ENCODE data around the gene SNX27. TPM values are rescaled to one million over a fixed set of nuclear protein-coding genes. Genes with fewer than 3 reads are reported as not detected.

SNX27 gene
- polyA plus RNA-seq, 2 donors: 3.9 to 5.1 TPM

GRCh38 chr1:151714820-151715725 is 103.2 kb downstream of the SNX27 start:
- Histone ChIP-seq H3K27me3 (ENCODE audit: control insufficient read depth in 1 of 2, insufficient read depth in 2 of 2, low read length in 2 of 2) (peaks cover 0 to 7% of the 10 kb centered on the region in 2 donors), H3K9me3 (ENCODE audit: control insufficient read depth in 2 of 2, insufficient read depth in 1 of 2, low read depth in 1 of 2, low read length in 1 of 2) (no peaks in the 10 kb centered on the region), H3K4me3 (ENCODE audit: low read depth in 1 of 2, low read length in 2 of 2) (no peak overlapping the region), H3K36me3 (ENCODE audit: control insufficient read depth in 2 of 2, insufficient read depth in 2 of 2, low read length in 1 of 2) (no peaks in the 10 kb centered on the region), H3K27ac (ENCODE audit: low read depth in 2 of 2, low read length in 1 of 2) (no peak overlapping the region), H3K4me1 (ENCODE audit: control insufficient read depth in 2 of 2, insufficient read depth in 2 of 2, low read length in 1 of 2) (peaks cover 6% of the 10 kb centered on the region in 2 donors)
- 70 to 75% methylated on average over 10 of the region's 10 CpGs for WGBS, 2 donors

- WGBS, 2 donors: 49 to 50% methylated on average over 17 of the region's 17 CpGs
- Histone ChIP-seq H3K27me3 (ENCODE audit: control insufficient read depth in 1 of 2, insufficient read depth in 2 of 2, low read length in 2 of 2) (peaks cover 0 to 7% of the 10 kb centered on the region in 2 donors), H3K9me3 (ENCODE audit: control insufficient read depth in 2 of 2, insufficient read depth in 1 of 2, low read depth in 1 of 2, low read length in 1 of 2) (no peaks in the 10 kb centered on the region), H3K4me3 (ENCODE audit: low read depth in 1 of 2, low read length in 2 of 2) (no peak overlapping the region), H3K4me1 (ENCODE audit: control insufficient read depth in 2 of 2, insufficient read depth in 2 of 2, low read length in 1 of 2) (peaks cover 6% of the 10 kb centered on the region in 2 donors), H3K36me3 (ENCODE audit: control insufficient read depth in 2 of 2, insufficient read depth in 2 of 2, low read length in 1 of 2) (no peaks in the 10 kb centered on the region), H3K27ac (ENCODE audit: low read depth in 2 of 2, low read length in 1 of 2) (no peak overlapping the region)
Observed at GRCh38 chr1:151715726-151716404, 104.0 kb downstream of the SNX27 start.

- Histone ChIP-seq H3K4me3 (ENCODE audit: low read depth in 1 of 2, low read length in 2 of 2) (no peak overlapping the region), H3K27me3 (ENCODE audit: control insufficient read depth in 1 of 2, insufficient read depth in 2 of 2, low read length in 2 of 2) (peaks cover 0 to 7% of the 10 kb centered on the region in 2 donors), H3K27ac (ENCODE audit: low read depth in 2 of 2, low read length in 1 of 2) (no peak overlapping the region), H3K4me1 (ENCODE audit: control insufficient read depth in 2 of 2, insufficient read depth in 2 of 2, low read length in 1 of 2) (peaks cover 6% of the 10 kb centered on the region in 2 donors), H3K9me3 (ENCODE audit: control insufficient read depth in 2 of 2, insufficient read depth in 1 of 2, low read depth in 1 of 2, low read length in 1 of 2) (no peaks in the 10 kb centered on the region), H3K36me3 (ENCODE audit: control insufficient read depth in 2 of 2, insufficient read depth in 2 of 2, low read length in 1 of 2) (no peaks in the 10 kb centered on the region)
- WGBS, 2 donors: 8 to 30% methylated on average over 5 to 11 of the region's 11 CpGs
Observed at GRCh38 chr1:151716405-151716762, 104.5 kb downstream of the SNX27 start.

GRCh38 chr1:151716771-151717631 is 105.2 kb downstream of the SNX27 start, which contains the start of gene CELF3:
Gene CELF3, minus strand, starts transcription at chr1:151716803. Its CDS starts 783 bp downstream, at chr1:151716020.
- H3K9me3 ChIP-seq (ENCODE audit: control insufficient read depth in 2 of 2, insufficient read depth in 1 of 2, low read depth in 1 of 2, low read length in 1 of 2): no peaks in the 10 kb centered on the region
- no peaks in the 10 kb centered on the region for H3K36me3 ChIP-seq (ENCODE audit: control insufficient read depth in 2 of 2, insufficient read depth in 2 of 2, low read length in 1 of 2)
- 10 to 12% methylated on average over 26 to 27 of the region's 27 CpGs for WGBS, 2 donors
- H3K27ac ChIP-seq (ENCODE audit: low read depth in 2 of 2, low read length in 1 of 2): no peak within 1 kb of the TSS
- peaks cover 0 to 7% of the 10 kb centered on the region in 2 donors for H3K27me3 ChIP-seq (ENCODE audit: control insufficient read depth in 1 of 2, insufficient read depth in 2 of 2, low read length in 2 of 2)
- H3K4me3 ChIP-seq (ENCODE audit: low read depth in 1 of 2, low read length in 2 of 2): no peak within 1 kb of the TSS
- peaks cover 6% of the 10 kb centered on the region in 2 donors for H3K4me1 ChIP-seq (ENCODE audit: control insufficient read depth in 2 of 2, insufficient read depth in 2 of 2, low read length in 1 of 2)

- Histone ChIP-seq H3K27me3 (ENCODE audit: control insufficient read depth in 1 of 2, insufficient read depth in 2 of 2, low read length in 2 of 2) (peaks cover 0 to 7% of the 10 kb centered on the region in 2 donors), H3K9me3 (ENCODE audit: control insufficient read depth in 2 of 2, insufficient read depth in 1 of 2, low read depth in 1 of 2, low read length in 1 of 2) (no peaks in the 10 kb centered on the region), H3K4me1 (ENCODE audit: control insufficient read depth in 2 of 2, insufficient read depth in 2 of 2, low read length in 1 of 2) (peaks cover 6% of the 10 kb centered on the region in 2 donors), H3K36me3 (ENCODE audit: control insufficient read depth in 2 of 2, insufficient read depth in 2 of 2, low read length in 1 of 2) (no peaks in the 10 kb centered on the region), H3K4me3 (ENCODE audit: low read depth in 1 of 2, low read length in 2 of 2) (no peak overlapping the region), H3K27ac (ENCODE audit: low read depth in 2 of 2, low read length in 1 of 2) (no peak overlapping the region)
- 40 to 42% methylated on average over 4 of the region's 4 CpGs for WGBS, 2 donors
Observed at GRCh38 chr1:151718011-151718431, 106.2 kb downstream of the SNX27 start.

- Histone ChIP-seq H3K36me3 (ENCODE audit: control insufficient read depth in 2 of 2, insufficient read depth in 2 of 2, low read length in 1 of 2) (no peaks in the 10 kb centered on the region), H3K4me3 (ENCODE audit: low read depth in 1 of 2, low read length in 2 of 2) (no peak overlapping the region), H3K9me3 (ENCODE audit: control insufficient read depth in 2 of 2, insufficient read depth in 1 of 2, low read depth in 1 of 2, low read length in 1 of 2) (no peaks in the 10 kb centered on the region), H3K4me1 (ENCODE audit: control insufficient read depth in 2 of 2, insufficient read depth in 2 of 2, low read length in 1 of 2) (peaks cover 4 to 6% of the 10 kb centered on the region in 2 donors), H3K27ac (ENCODE audit: low read depth in 2 of 2, low read length in 1 of 2) (no peak overlapping the region), H3K27me3 (ENCODE audit: control insufficient read depth in 1 of 2, insufficient read depth in 2 of 2, low read length in 2 of 2) (peaks cover 0 to 7% of the 10 kb centered on the region in 2 donors)
- WGBS, 2 donors: 74 to 89% methylated on average over 4 of the region's 4 CpGs
Observed at GRCh38 chr1:151718666-151719065, 106.8 kb downstream of the SNX27 start.

GRCh38 chr1:151720125-151720524 is 108.3 kb downstream of the SNX27 start:
- H3K27ac ChIP-seq (ENCODE audit: low read depth in 2 of 2, low read length in 1 of 2): no peak overlapping the region
- H3K4me1 ChIP-seq (ENCODE audit: control insufficient read depth in 2 of 2, insufficient read depth in 2 of 2, low read length in 1 of 2): peaks cover 0 to 2% of the 10 kb centered on the region in 2 donors
- H3K9me3 ChIP-seq (ENCODE audit: control insufficient read depth in 2 of 2, insufficient read depth in 1 of 2, low read depth in 1 of 2, low read length in 1 of 2): no peaks in the 10 kb centered on the region
- peaks cover 0 to 7% of the 10 kb centered on the region in 2 donors for H3K27me3 ChIP-seq (ENCODE audit: control insufficient read depth in 1 of 2, insufficient read depth in 2 of 2, low read length in 2 of 2)
- no peaks in the 10 kb centered on the region for H3K36me3 ChIP-seq (ENCODE audit: control insufficient read depth in 2 of 2, insufficient read depth in 2 of 2, low read length in 1 of 2)
- 47 to 59% methylated on average over 1 of the region's 1 CpG for WGBS, 2 donors
- H3K4me3 ChIP-seq (ENCODE audit: low read depth in 1 of 2, low read length in 2 of 2): no peak overlapping the region

GRCh38 chr1:151720554-151720953 is 108.7 kb downstream of the SNX27 start:
- peaks cover 0 to 2% of the 10 kb centered on the region in 2 donors for H3K4me1 ChIP-seq (ENCODE audit: control insufficient read depth in 2 of 2, insufficient read depth in 2 of 2, low read length in 1 of 2)
- H3K4me3 ChIP-seq (ENCODE audit: low read depth in 1 of 2, low read length in 2 of 2): no peak overlapping the region
- WGBS, 2 donors: 18 to 40% methylated on average over 5 of the region's 5 CpGs

More at GRCh38 chr1:151720554-151720953, 108.7 kb downstream of the SNX27 start:
- Histone ChIP-seq H3K9me3 (ENCODE audit: control insufficient read depth in 2 of 2, insufficient read depth in 1 of 2, low read depth in 1 of 2, low read length in 1 of 2) (no peaks in the 10 kb centered on the region), H3K27me3 (ENCODE audit: control insufficient read depth in 1 of 2, insufficient read depth in 2 of 2, low read length in 2 of 2) (peaks cover 0 to 7% of the 10 kb centered on the region in 2 donors), H3K27ac (ENCODE audit: low read depth in 2 of 2, low read length in 1 of 2) (peak overlapping the region in 1 of 2 donors; percentile 17), H3K36me3 (ENCODE audit: control insufficient read depth in 2 of 2, insufficient read depth in 2 of 2, low read length in 1 of 2) (no peaks in the 10 kb centered on the region)

All from esophagus (tissue), 2 donors.